Glutamatergic neuron (in vitro differentiated cells): ENCODE results near the gene CIB2. TPM values are rescaled to one million over a fixed set of nuclear protein-coding genes. Genes with fewer than 3 reads are reported as not detected.

Experiments
- DNase-seq: peaks from one replicate; pipeline ENCODE4 v3.0.0; 2022
- H3K27ac Mint-ChIP-seq: one replicate; pipeline ENCODE4 v1.8.0; 2020; ENCODE audit warnings: mild to moderate bottlenecking, mixed read lengths, inconsistent platforms; ENCODE audit not compliant: unreplicated experiment
- H3K27me3 Mint-ChIP-seq: one replicate; pipeline ENCODE4 v1.8.0; 2020; ENCODE audit warnings: mild to moderate bottlenecking, moderate library complexity, mixed read lengths, inconsistent platforms; ENCODE audit not compliant: unreplicated experiment
- H3K36me3 Mint-ChIP-seq: one replicate; pipeline ENCODE4 v1.8.0; 2020; ENCODE audit warnings: mild to moderate bottlenecking, mixed read lengths, inconsistent platforms; ENCODE audit not compliant: unreplicated experiment
- H3K4me1 Mint-ChIP-seq: one replicate; pipeline ENCODE4 v1.8.0; 2020; ENCODE audit warnings: mild to moderate bottlenecking, low read depth, mixed read lengths, inconsistent platforms; ENCODE audit not compliant: unreplicated experiment
- H3K4me3 Mint-ChIP-seq: one replicate; pipeline ENCODE4 v1.8.0; 2020; ENCODE audit warnings: mild to moderate bottlenecking, mixed read lengths, inconsistent platforms; ENCODE audit not compliant: unreplicated experiment
- H3K9me3 Mint-ChIP-seq: one replicate; pipeline ENCODE4 v1.8.0; 2020; ENCODE audit warnings: mild to moderate bottlenecking, moderate library complexity, mixed read lengths, inconsistent platforms; ENCODE audit not compliant: unreplicated experiment
- total RNA-seq: library from RNA; stranded (reverse); fragmentation: NEBNext Ultra II Directional; extraction: Animal tissue kit (Norgen Biotek cat#: 25700); gene quantifications from one replicate; pipeline ENCODE4 v1.2.1, GENCODE V29; 2021; ENCODE audit not compliant: unreplicated experiment
- TF ChIP-seq, protein P1 (sequence below): fragments of 200-600 bp; sonication (generic); IDR thresholded peaks from one replicate; pipeline ENCODE4 v1.5.0; 2021; ENCODE audit not compliant: partially characterized antibody, unreplicated experiment

CIB2 gene
- total RNA-seq, 1 donor from 2014 or later = 131 TPM

DNA sequence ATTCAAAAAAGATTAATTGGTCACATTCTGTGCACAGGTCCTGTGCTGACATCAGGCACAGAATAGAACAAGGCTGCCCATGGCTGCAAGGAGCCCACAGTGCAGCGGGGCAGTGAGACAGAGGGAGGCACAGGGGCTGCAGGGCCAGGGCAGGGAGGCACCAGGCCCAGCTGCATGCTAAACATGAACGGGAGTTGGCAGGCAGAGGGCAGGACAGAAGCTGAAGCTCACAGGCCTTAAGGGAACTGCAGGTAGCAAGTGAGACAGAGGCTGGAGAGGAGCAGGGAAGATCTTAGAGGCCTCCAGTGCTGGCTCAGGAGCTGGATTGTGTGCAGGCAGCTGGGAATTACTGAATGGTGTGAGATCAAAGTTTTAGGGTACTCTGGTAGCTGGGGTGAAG, 44.1 kb upstream of the CIB2 start:
- TF ChIP-seq, protein P1, sequence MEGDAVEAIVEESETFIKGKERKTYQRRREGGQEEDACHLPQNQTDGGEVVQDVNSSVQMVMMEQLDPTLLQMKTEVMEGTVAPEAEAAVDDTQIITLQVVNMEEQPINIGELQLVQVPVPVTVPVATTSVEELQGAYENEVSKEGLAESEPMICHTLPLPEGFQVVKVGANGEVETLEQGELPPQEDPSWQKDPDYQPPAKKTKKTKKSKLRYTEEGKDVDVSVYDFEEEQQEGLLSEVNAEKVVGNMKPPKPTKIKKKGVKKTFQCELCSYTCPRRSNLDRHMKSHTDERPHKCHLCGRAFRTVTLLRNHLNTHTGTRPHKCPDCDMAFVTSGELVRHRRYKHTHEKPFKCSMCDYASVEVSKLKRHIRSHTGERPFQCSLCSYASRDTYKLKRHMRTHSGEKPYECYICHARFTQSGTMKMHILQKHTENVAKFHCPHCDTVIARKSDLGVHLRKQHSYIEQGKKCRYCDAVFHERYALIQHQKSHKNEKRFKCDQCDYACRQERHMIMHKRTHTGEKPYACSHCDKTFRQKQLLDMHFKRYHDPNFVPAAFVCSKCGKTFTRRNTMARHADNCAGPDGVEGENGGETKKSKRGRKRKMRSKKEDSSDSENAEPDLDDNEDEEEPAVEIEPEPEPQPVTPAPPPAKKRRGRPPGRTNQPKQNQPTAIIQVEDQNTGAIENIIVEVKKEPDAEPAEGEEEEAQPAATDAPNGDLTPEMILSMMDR = no peak
- Mint-ChIP-seq H3K27me3 (peaks cover 1% of the 10 kb centered on the region), H3K4me3 (no peak overlapping the region), H3K9me3 (peaks cover 2% of the 10 kb centered on the region), H3K36me3 (no peaks in the 10 kb centered on the region), H3K4me1 (no peaks in the 10 kb centered on the region), H3K27ac (no peak overlapping the region)
- no peak for DNase-seq

DNA sequence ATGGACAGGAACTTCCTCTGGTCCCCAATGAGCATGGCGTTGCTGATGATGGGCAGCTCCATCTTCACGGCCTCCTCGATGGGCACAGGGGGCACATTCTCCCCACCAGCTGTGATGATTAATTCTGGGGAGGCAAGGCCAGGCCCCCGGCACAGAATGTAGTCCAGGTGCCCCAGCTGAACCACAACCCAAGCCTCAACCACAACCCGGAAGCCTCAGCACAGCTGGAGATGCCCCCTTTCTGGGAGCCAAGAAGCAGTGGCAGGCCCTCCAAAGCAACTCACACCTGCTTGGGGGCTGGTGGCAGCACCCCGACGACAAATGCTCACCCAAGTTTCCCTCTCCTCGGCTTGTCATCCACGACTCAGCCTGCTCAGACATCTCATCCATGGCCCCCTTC, 43.2 kb upstream of the CIB2 start:
- Mint-ChIP-seq H3K36me3 (no peaks in the 10 kb centered on the region), H3K27ac (peak overlapping the region; percentile 7), H3K27me3 (peaks cover 1% of the 10 kb centered on the region), H3K9me3 (peaks cover 2% of the 10 kb centered on the region), H3K4me1 (no peaks in the 10 kb centered on the region), H3K4me3 (no peak overlapping the region)
- TF ChIP-seq, protein P1 = no peak
- no peak for DNase-seq

DNA sequence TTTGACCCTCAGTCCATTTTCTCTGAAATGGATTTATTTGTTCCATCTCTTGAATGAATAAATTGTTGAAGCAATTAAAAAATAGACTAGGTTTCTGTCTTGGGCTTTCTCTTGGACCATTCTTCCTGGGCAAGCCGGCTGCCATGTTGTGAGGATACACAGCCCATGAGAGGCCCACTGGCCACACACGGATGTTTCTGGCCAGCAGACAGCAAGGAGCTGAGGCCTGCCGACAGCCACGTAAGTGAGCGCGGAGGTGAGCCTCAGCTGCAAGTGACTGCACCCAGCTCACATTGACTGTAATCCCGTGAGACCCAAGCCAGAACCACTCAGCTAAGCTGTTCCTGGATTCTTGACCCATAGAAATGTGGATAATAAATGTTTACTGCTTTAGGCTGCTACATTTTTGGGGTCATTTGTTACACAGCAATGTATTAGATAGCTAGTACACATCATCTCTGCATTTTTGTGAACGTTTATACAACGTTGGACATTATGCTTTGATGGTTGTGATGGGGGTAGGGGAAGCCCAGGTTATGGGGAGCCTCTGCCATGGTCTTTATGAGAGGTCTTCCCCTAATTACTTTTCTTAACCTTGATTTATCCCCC, 40.7 kb upstream of the CIB2 start:
- Mint-ChIP-seq H3K4me3 (no peak overlapping the region), H3K36me3 (no peaks in the 10 kb centered on the region), H3K27ac (no peak overlapping the region), H3K27me3 (peaks cover 1% of the 10 kb centered on the region), H3K4me1 (no peaks in the 10 kb centered on the region), H3K9me3 (peaks cover 2% of the 10 kb centered on the region)
- no peak for DNase-seq
- TF ChIP-seq, protein P1 = no peak

DNA sequence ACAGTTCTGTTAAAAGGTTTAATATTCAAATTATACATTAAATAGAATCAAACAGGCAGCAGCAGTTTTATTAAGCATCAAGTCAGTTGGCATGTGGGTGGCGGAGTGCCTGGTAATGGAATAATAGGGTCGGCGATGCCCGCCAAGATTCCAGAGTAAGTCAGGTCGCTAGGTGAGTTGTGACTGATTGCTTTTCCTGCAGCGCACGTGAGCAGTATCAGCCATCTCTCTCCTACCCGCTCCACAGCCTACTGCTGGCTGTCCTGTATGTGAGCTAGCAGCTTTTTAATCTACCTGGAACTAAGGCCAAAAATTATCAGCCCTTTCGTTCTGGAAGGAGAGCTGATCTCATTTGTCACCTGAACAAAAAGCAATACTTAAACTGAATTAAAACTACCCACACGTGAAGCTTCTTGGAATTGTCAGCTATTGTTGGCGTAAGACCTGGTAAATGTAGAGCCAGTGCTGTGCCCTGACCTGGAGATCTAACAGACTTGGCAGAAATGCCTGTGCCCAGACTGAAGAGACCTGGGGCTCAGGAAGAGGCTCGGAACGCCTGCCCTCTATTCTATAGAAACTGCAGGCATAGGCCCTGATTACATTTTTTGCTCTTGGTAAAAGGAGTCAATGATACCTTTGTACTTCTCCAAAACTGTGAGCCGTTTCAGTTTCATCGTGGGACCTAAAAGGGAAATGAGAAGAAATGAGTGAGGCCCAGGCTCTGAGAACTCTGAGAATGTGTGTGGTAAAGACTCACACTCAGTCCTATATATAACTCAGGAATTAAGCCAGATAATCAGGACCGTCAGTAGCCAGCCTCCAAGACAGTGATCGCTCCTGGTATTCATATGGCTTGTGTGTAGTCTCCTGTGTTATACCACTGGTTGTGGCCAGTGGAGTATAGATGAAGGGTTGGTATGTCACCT, 39.9 kb upstream of the CIB2 start:
- Mint-ChIP-seq H3K4me3 (no peak overlapping the region), H3K36me3 (no peaks in the 10 kb centered on the region)
- TF ChIP-seq, protein P1 = no peak

DNA sequence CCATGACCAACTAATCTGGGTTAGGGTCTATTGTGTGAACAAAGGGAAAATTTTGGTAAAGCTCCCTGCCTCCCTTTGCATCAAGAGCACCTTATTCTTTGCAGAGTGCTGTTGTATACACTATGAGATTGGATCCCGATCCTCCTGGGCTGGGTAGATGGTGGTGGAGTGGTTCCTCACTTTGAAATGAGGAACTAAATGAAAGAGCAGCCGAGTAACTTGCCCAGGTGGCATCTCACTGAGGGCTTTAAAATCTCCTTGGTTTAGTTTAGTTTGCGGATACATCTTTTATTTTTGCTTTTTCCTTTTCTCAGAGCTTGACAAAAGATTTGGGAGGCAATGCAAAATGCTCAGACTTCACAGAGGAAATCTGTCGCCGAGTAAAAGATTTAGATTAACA, 37.4 kb upstream of the CIB2 start:
- Mint-ChIP-seq H3K4me3 (no peak overlapping the region), H3K27ac (no peak overlapping the region), H3K27me3 (peaks cover 1% of the 10 kb centered on the region), H3K36me3 (no peaks in the 10 kb centered on the region), H3K9me3 (no peaks in the 10 kb centered on the region), H3K4me1 (no peaks in the 10 kb centered on the region)
- TF ChIP-seq, protein P1 = no peak
- DNase-seq = no peak

More for the DNA sequence above, 39.9 kb upstream of the CIB2 start:
- Mint-ChIP-seq H3K27me3 (peaks cover 1% of the 10 kb centered on the region), H3K4me1 (no peaks in the 10 kb centered on the region), H3K27ac (no peak overlapping the region), H3K9me3 (peaks cover 2% of the 10 kb centered on the region)
- DNase-seq = no peak
